CMK (cell line): ENCODE results near the gene PAK6.
A peak's percentile ranks its signal among the peaks of the same experiment; 100 is the strongest.

ENCODE experiments used
- DNase-seq: peaks from one replicate; pipeline ENCODE4 v3.0.0-alpha.2; 2010; ENCODE audit warnings: low read depth

Gene PAK6

DNA sequence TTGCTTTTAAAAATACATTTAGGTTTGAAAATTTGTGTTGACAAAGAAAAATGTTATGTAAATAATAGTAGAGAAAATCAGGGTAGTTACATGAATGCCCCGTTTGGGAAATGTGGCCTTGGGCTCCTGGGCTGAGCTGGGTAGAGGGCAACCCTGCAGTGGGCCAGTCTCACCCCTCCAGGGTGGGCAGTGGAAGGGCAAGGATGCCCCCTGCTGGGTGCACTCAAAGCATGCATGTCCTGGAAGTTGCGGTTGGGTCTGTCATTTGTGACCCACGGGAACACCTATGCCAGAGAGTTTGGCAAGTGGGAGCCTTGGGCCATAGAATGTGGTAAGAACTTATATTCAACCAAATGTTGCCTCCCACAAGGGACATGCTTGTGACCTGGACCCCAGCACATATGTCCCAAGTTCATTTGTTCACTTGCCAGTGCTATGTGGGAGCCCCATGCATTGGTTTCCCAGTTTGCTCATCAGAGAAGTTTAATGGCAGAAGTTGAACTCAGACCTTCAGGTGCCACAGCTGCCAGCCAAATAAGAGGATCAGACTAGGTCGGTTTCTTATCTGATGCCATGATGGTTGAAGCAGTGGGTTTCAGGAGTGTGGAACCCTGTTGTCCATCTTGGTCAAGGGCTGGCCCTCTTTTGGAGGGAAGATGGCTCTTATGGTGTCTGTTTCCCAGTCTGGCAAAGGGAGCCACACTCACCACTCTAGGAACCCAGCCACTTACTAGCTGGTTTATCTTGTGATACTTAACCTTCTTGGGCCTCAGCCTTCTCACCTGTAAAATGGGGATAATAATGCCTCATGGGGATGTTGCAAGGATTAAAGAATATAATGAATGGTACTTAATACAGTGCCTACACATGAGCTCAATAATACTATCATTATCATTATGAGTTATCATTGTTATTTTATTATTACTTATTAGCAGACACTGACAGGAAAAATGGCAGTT, 71.4 kb downstream of the PAK6 start:
- peak; percentile 71 for DNase-seq

DNA sequence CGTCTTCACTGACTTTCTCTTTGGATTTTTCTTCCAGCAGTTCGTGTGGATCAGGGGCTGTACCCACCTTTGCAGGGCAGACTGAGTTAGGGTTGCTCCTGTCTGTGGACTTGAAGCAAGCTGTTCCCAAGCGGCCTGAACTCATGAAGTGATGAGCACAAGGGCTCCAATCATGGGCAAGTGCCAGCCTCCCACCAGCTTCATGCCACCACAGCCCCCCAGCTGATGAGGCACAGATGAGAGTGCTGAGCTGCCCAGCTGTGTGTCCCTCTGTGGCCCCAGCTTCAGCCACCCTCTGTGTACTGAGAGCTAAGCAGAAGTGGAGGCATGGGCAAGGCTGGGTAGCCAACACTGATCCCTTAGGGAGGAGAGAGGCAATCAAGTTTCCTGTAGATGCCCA, 72.1 kb downstream of the PAK6 start:
- no peak for DNase-seq

DNA sequence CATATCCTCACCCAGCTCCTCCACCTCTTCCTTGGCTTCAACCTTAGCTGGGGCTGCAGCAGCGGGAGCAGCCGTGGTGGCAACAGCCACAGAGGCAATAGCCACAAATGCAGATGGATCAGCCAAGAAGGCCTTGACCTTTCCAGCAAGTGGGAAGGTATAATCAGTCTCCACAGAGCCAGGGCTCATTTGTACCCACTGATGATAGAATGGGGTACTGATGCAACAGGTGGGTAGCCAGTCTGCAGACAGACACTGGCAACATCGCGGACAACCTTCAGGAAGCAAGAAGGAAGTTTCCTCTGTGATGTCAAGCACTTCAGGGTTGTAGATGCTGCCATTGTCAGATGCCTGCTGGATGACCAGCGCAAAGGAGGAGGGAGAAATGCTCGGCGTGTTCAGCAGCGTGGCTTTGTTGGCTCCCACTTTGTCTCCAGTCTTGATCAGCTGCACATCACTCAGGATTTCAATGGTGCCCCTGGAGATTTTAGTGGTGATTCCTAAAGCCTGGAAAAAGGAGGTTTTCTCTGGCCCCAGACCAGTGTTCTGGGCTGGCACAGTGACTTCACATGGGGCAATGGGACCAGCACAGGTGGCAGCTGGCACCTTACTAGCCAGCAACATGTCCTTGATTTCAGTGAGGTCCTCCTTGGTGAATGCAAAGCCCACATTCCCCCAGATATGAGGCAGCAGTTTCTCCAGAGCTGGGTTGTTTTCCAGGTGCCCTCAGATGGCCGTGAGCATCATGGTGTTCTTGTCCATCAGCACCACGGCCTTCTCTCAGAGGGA, 73.7 kb downstream of the PAK6 start:
- DNase-seq = no peak

DNA sequence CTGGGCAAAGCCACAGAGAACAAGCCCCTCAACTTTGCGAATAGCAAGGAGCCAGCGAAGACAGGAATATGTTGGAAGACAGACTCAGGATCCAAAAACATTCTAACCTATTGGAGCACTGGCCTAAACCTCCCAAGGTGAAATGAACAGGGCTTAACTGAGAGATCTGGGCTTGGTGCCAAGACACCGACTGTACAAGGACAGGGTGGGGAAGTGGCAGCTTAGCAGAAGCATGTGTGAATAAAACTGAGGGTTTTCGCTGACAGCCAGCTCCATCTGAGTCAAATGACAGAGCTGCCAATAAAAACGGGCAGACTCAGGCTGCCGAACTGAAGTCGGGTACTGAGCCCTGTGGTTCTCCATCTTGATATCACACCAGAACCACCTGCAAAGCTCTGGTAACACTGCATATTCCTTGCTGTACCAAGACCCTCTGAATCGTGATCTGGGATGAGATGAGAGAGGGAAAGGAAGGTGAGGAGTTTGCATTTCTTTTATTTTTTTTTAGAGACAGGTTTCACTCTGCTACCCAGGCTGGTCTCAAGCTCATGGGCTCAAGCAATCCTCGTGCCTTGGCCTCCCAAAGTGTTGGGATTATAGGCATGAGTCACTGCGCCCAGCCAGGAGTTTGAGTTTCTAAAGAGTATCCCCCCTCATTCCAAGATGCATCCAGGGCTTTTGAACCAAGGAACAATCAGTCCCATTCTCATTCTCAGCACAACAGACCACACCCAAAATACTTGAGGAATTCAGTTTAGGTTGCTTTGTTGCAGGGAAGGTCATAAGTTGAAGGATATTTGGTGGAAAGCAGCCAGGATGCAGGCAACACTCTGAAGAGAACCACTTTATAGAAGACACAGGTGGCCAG, 74.9 kb downstream of the PAK6 start:
- DNase-seq = no peak

DNA sequence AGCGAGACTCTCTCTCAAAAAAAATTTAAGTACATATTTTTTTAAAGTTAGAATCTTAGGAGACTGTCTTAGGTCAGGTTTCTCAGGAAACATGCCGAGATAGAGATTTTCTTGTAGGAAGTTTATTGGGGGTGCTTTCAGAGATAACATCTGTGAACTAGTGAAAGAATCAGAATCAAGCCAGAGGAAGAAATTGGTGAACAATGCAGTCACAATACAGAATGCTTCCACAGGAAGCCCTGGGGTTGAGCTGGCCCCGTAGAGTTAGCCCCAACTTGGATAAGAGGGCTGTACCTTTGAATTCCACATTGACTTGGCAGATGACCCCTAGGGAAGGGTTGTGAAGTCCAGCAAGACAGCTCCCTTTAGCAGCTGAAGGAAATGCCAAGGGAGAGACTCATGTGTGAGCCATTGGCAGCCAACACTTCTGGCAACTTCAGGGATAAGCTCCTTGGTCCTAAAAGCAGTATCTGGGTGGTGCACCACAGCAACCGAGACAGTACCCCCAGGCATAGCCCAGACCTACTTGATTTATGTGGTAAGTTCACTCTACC, 75.9 kb downstream of the PAK6 start:
- no peak for DNase-seq

DNA sequence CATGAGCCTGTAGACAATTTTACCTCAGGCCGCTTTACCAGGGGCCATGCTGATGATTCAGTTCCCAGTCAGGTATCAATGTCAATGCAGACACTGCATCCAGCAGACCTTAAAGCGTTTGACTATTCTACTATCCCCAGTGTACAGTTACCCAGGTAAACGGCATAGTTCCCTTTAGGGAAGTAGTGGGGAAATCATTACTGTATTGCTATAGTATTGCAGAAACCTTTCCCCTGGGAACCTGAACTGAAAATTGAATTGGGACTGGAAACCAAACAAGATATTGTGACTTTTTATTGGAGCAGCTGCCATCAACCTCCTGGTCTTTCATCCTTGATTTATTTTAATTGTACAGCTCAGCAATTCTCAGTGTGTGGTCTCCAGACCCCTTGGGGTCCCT, 78.1 kb downstream of the PAK6 start:
- DNase-seq = no peak

DNA sequence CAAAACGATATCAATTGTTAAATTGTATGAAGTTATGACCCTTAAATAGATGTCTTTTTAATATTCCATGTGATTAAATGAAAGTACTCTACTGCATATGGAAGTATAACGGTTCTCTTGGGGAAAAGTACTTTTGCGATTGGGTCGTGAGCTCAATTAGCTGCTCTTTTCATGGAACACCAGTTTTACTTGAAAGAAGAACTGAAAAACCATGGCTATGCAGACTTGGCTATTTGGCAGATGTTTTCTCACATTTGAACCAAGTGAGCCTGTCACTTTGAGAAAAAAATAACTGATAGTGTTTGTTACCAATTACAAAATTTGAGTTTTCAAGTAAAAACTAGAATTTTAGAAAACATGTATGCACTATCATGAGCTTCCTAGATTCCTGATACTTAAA, 78.7 kb downstream of the PAK6 start:
- DNase-seq = no peak

DNA sequence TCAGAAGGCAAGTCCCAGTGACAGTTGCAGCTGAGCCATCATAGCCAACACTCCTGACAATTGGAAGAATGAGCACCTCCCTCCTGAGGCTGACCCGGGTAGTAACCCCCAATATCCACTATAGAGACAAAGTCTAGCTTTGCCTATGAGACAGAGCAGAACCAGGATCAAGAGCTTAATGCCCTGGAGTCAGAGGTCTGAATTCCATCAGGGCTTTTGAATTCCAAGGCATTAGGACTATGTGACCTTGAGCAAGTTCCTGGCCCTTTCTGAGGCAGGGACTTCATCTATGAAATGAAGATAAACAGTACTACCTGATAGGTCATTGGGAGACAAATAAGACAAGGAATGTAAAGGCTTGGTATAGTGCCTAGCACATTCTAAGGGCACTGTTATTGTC, 81.5 kb downstream of the PAK6 start:
- DNase-seq = no peak

DNA sequence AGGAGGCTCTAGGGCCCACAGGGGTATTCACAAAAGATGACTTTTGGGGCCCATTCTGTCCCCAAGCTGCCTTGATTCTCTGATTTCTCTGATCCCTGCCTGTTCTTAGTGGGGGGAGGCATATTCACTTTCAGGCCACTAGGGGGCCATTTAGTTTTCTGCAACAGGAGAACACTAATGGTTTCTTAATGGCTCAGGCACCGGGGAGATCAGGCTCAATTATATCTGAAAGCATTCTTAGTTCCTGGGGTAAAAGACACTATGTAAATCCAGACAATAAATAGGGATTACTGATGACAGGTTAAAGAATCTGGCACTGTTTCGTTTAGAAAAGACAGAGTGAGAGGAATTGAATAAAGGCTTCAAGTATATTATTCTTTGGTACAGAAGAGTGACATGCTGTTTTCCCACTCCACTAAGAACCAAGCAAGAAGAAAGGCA, 82.1 kb downstream of the PAK6 start:
- no peak for DNase-seq

DNA sequence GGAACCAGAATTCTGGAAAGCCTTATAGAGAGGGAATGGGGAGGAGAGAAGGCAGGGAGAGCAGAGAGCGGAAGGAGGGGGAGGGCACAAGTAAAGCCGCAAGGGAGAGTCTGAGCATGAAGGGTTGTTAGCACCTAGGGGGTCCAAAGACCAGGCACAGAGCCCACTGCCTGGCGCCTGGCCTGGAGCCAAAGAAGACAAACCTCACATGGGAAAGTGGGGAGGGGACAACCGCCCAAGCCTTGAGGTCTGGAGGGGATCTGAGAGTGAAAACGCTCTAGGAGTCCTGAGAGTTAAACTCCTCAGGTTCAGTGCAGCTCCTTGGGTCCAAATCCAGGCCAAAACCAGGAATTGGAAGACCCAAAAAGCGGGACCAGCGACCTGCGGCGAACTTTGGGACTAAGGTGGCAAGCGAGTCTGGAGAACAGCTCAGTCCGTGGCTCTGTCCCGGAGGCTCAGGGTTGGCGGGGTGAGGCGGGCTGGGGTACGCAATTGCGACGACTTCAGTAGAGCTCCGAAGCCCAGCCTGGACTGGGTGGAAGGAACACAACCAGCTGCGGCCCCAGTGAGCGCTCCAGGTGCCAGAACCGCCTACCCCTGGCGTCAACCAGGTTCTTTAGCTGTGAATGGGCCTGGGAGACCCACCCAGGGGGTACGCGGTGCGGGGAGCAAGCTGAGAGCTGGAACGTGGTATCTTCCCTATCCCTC, 83.8 kb downstream of the PAK6 start:
- no peak for DNase-seq

DNA sequence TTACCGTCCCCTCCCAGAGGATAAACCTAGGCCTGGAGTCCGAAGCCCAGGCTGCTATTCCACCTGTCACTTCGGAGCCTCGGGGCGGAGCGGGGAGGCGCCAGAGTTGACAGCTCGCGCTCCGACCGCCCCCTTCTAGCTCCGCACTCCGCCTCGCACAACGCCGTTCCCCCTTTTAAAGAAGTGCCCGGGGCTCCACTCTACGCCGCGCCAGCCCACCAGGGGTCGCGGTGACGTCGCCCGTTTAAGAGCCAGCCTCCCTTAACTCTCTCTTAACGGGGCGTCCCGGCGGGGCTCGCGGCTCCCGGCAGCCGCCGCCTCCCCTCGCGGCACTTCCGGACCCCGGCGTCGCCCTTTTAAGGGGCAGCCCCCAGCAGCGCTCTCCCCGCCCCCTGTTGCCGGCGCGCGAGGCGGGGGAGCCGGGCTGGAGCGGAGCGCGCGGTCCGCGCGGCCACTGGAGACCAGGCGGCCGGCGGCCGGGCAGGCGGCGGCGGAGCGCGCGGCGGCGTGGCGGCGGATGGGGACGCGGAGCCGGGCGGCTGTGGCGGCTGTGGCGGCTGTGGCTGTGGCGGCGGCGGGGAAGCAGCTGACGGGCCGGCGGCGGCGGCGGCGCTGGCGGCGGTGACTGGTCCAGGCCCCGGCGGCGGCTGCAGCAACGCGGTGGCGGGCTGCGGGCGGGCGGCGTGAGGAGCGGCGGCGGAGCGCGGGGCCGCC, 84.5 kb downstream of the PAK6 start, which contains the start of gene INAFM2:
Gene INAFM2 (plus strand): TSS at position 454 of the 714 bp plus-strand sequence. CDS start 364 bp downstream, outside the sequence.
- peak; percentile 85 for DNase-seq

DNA sequence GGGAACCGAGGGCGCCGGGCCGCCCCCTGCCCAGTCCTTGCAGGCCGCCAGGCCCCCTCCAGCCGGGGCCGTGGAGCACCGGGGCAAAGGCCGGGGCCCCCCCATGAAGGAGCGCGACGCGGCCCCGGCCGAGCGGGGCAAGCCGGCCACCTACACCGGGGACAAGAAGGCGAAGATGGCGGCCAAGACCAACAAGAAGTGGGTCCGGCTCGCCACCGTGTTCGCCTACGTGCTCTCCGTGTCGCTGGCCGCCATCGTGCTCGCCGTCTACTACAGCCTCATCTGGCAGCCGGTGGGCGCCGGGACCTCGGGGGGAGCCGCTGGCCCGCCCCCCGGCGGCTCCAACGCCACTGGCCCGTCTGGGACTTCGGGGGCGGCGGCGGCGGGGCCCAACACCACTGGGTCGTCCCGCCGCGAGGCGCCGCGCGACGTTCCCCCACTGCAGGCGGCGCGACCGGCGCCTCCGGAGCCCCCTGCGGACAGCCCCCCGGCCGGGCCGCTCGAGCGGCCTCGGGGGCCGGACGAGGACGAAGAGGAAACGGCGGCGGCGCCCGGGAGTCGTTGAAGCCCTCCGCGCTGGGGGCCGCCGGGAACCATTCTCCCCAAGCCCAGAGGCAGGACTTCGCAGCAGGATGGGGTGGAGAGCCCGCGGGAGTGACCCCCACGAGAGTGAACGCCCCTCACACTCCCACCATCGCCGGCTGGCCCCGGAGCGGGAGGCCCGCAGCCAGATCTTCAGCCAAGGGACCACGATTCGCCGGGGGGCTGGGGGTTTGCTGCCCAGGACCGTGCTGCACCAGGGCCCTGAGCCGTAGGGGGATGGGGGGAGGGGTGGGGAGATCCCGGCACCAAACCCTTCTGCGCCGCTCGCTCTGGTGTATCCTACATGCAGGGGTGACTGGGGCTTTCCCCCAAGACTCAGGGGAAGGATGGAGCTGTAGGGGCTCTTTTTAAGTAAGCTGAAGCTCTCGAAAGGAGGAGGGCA, 85.4 kb downstream of the PAK6 start:
- DNase-seq = no peak

DNA sequence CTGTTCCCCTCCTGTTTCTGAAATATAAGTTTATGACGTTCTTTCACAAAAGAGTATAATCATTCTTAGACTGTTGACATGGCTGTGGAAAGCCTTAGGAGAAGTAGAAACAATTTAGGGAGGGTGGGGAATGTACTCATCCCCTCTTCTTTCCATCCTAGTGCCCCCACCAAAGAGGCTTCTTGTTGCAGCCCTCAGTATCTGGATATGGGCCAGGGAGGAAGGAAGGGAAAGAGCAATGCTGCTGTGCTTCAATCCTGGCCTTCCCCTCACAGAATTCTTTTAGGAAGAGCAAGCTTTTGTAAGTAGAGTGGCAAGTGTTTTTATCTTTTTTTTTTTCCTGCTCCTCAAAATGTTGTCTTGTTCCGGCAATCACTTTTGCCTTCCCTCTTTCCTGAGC, 86.3 kb downstream of the PAK6 start:
- no peak for DNase-seq

DNA sequence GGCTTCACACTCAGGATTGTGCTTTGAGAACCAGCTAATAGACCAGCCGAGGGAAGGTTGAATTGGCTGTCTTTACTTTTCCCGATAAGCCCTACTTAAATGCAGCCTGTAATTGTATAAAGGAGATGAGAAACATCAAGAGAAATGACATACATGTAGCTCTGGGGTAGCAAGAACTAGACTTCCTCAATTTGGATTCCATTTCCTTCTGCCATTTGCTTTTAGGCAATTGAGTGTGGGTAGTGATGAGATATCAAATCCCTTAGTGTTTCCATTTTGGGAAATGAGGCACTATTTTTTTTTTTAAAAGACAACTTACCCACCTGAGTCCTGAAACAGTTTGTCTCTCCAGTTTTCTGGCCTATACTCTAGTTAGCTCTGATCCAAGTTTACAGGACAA, 86.8 kb downstream of the PAK6 start:
- DNase-seq = no peak
